ENCODE data around the gene TFG. TPM values are rescaled to one million over a fixed set of nuclear protein-coding genes. Genes with fewer than 3 reads are reported as not detected.

TFG gene
- total and polyA plus RNA-seq, 11 donors = 54.9 to 115 (median 90.5) TPM

DNA sequence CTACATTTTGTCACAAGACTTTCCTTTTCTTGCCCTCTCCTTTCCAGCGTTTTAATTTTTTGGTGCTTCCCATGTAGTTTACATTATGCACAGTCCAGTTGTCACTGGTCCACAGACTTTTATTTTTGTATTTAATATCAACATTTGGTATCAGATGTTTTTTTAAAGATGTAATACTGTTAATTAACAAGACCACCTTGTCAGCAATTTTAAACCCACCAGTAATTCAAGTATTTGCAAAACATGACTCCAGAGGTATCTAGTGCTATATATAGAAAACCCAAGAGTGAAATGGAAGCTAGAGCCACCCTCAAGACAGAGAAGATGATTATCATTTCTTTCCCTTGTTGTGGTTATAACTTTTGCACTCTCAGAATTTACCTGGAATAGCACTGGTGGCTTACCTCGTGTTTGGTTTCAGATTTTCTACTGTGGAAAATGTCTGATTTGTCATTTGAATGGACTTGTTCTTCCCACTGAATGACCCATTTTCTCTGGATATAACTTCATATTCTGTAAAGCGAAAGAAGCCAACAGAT is 56.2 kb downstream of the TFG start:
- Histone ChIP-seq H3K4me1 (peaks cover 0 to 3% (median 0%) of the 10 kb centered on the region in 12 donors), H3K9me3 (no peaks in the 10 kb centered on the region), H3K27ac (no peak overlapping the region), H3K36me3 (peaks cover 0 to 41% (median 0%) of the 10 kb centered on the region in 9 donors), H3K27me3 (no peaks in the 10 kb centered on the region), H3K4me3 (no peak overlapping the region)
- intact Hi-C loops (cut with DNase I) = no loop called here
- no peak for DNase-seq
- TF ChIP-seq, protein P1, sequence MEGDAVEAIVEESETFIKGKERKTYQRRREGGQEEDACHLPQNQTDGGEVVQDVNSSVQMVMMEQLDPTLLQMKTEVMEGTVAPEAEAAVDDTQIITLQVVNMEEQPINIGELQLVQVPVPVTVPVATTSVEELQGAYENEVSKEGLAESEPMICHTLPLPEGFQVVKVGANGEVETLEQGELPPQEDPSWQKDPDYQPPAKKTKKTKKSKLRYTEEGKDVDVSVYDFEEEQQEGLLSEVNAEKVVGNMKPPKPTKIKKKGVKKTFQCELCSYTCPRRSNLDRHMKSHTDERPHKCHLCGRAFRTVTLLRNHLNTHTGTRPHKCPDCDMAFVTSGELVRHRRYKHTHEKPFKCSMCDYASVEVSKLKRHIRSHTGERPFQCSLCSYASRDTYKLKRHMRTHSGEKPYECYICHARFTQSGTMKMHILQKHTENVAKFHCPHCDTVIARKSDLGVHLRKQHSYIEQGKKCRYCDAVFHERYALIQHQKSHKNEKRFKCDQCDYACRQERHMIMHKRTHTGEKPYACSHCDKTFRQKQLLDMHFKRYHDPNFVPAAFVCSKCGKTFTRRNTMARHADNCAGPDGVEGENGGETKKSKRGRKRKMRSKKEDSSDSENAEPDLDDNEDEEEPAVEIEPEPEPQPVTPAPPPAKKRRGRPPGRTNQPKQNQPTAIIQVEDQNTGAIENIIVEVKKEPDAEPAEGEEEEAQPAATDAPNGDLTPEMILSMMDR (IDR thresholded peaks at IDR 0.05) = no peak
- no peak for TF ChIP-seq POLR2A (IDR thresholded peaks at IDR 0.05)
- ATAC-seq = no peak
- 90 to 92% (median 91%) methylated on average over 3 of the region's 3 CpGs for WGBS, 4 donors

DNA sequence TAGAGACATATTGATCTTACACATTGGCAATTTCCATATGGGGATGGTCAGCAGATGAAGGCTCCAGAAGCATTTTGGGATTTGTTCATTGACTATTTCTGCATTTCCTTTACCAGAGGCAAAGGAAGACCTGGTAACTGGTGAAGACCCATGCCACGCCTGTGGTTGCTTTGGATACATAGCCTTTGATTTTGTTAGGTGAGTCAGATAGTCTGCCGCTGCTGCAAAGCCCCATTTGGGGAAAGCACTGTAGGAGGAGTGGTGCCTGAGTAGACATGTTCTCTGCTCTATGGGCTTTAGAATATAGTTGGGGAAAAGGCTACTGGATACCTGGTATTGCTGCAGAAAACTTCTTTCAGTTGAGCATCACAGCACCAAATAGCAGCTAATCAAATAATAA is 56.8 kb downstream of the TFG start:
- Histone ChIP-seq H3K4me3 (no peak overlapping the region), H3K36me3 (peaks cover 0 to 43% (median 0%) of the 10 kb centered on the region in 9 donors), H3K27me3 (no peaks in the 10 kb centered on the region), H3K9me3 (no peaks in the 10 kb centered on the region), H3K27ac (no peak overlapping the region), H3K4me1 (peaks cover 0 to 3% (median 0%) of the 10 kb centered on the region in 12 donors)
- DNase-seq (no peak), ATAC-seq (no peak)
- WGBS, 4 donors = 92 to 100% (median 95%) methylated on average over 2 of the region's 2 CpGs
- intact Hi-C loops (cut with DNase I) = no loop called here
- TF ChIP-seq, protein P1 (IDR thresholded peaks at IDR 0.05) = no peak
- TF ChIP-seq POLR2A (IDR thresholded peaks at IDR 0.05) = no peak

DNA sequence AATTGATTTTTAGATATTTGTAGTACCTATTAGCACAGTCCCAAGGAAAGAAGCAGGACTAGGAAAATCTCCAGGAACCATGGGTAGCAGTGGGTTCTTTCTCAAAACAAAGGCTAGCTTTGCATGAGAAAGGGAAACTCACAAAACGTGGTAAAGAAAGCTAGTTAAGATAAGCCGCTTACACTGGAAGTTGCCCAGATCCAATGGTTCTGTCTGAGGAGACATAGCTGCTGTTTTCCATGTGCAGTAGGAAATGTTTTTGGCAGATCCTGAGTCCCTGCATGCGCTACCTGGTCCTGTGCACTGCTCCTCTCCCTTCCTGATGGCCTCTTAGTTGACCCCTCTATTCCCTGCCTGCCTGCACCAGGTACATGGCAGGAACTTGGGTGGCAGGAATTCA is 60.4 kb downstream of the TFG start:
- no peaks in the 10 kb centered on the region for H3K9me3 ChIP-seq
- peaks cover 0 to 59% (median 0%) of the 10 kb centered on the region in 9 donors for H3K36me3 ChIP-seq
- DNase-seq (no peak), ATAC-seq (no peak)
- no peak overlapping the region for H3K4me3 ChIP-seq
- WGBS, 4 donors = 72 to 80% (median 75%) methylated on average over 3 of the region's 3 CpGs
- no peaks in the 10 kb centered on the region for H3K4me1 ChIP-seq
- no peaks in the 10 kb centered on the region for H3K27me3 ChIP-seq
- TF ChIP-seq, protein P1 (IDR thresholded peaks at IDR 0.05) = no peak
- no peak for TF ChIP-seq POLR2A (IDR thresholded peaks at IDR 0.05)
- intact Hi-C loops (cut with DNase I) = no loop called here
- H3K27ac ChIP-seq = no peak overlapping the region

DNA sequence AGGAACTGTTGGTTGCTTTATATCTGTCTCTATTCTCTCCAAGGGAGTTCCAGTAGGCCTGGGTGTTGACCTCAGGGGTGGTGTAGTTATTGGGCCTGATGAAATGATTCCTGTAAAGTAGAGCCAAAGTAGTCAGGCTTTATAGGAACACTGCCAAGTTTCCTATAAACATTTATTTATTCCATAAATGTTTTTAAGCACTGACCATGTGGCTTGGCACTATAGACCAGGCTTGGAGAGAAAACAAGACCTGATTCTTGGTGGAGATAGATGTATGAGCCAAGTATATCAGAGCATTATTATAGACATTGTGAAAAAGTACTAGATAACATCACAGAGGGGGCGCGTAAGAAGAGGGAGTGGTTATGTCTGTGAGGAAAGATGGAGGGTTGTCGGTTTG is 65.9 kb downstream of the TFG start:
- no peak for ATAC-seq
- TF ChIP-seq, protein P1 (IDR thresholded peaks at IDR 0.05) = no peak
- TF ChIP-seq POLR2A (IDR thresholded peaks at IDR 0.05) = no peak
- intact Hi-C loops (cut with DNase I) = no loop called here
- peaks cover 0 to 3% (median 0%) of the 10 kb centered on the region in 12 donors for H3K4me1 ChIP-seq
- H3K27me3 ChIP-seq = no peaks in the 10 kb centered on the region
- H3K4me3 ChIP-seq = no peak overlapping the region
- no peaks in the 10 kb centered on the region for H3K9me3 ChIP-seq
- H3K36me3 ChIP-seq = peaks cover 0 to 54% (median 0%) of the 10 kb centered on the region in 9 donors
- WGBS, 4 donors = 91 to 94% (median 94%) methylated on average over 3 of the region's 3 CpGs
- H3K27ac ChIP-seq = no peak overlapping the region
- DNase-seq = no peak
